Heart left ventricle (tissue), 13 donors: ENCODE results near the gene ASPG.

Experiments used
- POLR2A ChIP-seq, 2 donors: fragments of 450-650 bp; IDR thresholded peaks; one replicate each; pipeline ENCODE4 v1.6.1; 2017; ENCODE audit warnings: antibody characterized with exemption in 2 of 2, mild to moderate bottlenecking in 2 of 2, moderate library complexity in 2 of 2
- TF ChIP-seq, protein P1 (sequence below), 12 donors: fragments of 200-600 bp; sonication (generic) in 4 of 12; IDR thresholded peaks; one replicate each; pipeline versions ENCODE4 v1.5.0 to v1.8.0; 2018 to 2022; ENCODE audit warnings: antibody characterized with exemption in 12 of 12, mild to moderate bottlenecking in 5 of 12
- donor health status: ischemic (EF 13 %, LVEDD 7.1; RV severe dilation, severe dysfunction).
- donor health status: DM: no; HTN: yes; CAD: no.
- donor health status: DM: no; HTN: no; CAD: no.
- donor health status: ischemic (EF 25% LVEDD 6.9; RV normal size, moderate dysfunction).
- donor health status: ischemic (EF 25% LVEDD 5.7; RV mildly dilated, moderate dysfunction).
- donor health status: ischemic (EF 35%, LVEDD 5.7; RV mildly dilated, moderate dysfunction).
- donor health status: nonischemic (EF 11% LVEDD 7.7; RV severe dilation, severe dysfunction).
- donor health status: DM: yes; HTN: yes; CAD: no.
- donor health status: PGD.
- donor health status: ischemic (EF 29% LVEDD 5.4; RV normal size, mild dysfunction).
- donor health status: nonischemic (EF 23%, LVEDD 6.1; RV moderate dilation, normal function).

DNA sequence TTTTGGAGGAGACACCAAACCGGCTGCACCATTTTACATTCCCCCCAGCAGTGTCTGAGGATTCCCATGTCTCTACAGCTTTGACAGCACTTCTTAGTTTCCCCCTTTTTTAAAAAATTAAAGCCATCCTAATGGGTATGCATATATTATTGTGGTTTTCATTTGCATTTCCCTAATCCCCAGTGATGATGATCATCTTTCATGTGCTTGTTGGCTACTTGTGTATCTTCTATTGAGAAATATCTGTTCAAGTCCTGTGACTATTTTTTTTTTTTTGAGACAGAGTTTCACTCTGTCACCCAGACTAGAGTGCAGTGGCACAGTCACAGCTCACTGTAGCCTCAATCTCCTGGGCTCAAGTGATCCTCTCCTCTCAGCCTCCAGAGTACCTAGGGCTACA, 23.2 kb upstream of the ASPG start:
- TF ChIP-seq, protein P1, sequence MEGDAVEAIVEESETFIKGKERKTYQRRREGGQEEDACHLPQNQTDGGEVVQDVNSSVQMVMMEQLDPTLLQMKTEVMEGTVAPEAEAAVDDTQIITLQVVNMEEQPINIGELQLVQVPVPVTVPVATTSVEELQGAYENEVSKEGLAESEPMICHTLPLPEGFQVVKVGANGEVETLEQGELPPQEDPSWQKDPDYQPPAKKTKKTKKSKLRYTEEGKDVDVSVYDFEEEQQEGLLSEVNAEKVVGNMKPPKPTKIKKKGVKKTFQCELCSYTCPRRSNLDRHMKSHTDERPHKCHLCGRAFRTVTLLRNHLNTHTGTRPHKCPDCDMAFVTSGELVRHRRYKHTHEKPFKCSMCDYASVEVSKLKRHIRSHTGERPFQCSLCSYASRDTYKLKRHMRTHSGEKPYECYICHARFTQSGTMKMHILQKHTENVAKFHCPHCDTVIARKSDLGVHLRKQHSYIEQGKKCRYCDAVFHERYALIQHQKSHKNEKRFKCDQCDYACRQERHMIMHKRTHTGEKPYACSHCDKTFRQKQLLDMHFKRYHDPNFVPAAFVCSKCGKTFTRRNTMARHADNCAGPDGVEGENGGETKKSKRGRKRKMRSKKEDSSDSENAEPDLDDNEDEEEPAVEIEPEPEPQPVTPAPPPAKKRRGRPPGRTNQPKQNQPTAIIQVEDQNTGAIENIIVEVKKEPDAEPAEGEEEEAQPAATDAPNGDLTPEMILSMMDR (IDR thresholded peaks at IDR 0.05), result no peak
- TF ChIP-seq POLR2A (IDR thresholded peaks at IDR 0.05), result no peak
